Measurements from ENCODE around the gene TMUB1.
"Not testable (repeated sequence)": the region's sequence is repeated elsewhere in the genome, so short reads cannot be mapped to it uniquely, and the experiment has no call there.

TMUB1 gene

DNA sequence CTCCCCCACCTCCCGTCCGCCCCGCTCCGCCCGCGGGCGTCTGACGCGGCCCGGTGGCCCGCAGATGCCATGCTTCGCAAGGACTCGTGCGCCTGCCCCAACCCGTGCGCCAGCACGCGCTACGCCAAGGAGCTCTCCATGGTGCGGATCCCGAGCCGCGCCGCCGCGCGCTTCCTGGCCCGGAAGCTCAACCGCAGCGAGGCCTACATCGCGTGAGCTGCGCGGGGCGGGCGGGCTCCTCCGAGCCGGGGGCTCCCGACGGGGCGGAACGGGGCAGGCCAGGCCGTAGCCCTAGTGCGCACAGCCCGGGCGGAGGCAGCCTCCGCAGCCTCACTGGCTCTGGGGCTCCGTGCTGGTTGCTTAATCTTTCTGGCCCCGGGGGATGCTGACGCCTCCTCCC lies 32.2 kb downstream of the TMUB1 start:
- peak; percentile 59 for DNase-seq

DNA sequence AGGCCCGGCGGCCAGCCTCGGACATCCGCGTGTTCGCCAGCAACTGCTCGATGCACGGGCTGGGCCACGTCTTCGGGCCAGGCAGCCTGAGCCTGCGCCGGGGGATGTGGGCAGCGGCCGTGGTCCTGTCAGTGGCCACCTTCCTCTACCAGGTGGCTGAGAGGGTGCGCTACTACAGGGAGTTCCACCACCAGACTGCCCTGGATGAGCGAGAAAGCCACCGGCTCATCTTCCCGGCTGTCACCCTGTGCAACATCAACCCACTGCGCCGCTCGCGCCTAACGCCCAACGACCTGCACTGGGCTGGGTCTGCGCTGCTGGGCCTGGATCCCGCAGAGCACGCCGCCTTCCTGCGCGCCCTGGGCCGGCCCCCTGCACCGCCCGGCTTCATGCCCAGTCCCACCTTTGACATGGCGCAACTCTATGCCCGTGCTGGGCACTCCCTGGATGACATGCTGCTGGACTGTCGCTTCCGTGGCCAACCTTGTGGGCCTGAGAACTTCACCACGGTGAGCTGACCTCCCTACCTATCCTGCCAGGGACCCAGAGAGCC lies 34.3 kb downstream of the TMUB1 start:
- no peak for DNase-seq

DNA sequence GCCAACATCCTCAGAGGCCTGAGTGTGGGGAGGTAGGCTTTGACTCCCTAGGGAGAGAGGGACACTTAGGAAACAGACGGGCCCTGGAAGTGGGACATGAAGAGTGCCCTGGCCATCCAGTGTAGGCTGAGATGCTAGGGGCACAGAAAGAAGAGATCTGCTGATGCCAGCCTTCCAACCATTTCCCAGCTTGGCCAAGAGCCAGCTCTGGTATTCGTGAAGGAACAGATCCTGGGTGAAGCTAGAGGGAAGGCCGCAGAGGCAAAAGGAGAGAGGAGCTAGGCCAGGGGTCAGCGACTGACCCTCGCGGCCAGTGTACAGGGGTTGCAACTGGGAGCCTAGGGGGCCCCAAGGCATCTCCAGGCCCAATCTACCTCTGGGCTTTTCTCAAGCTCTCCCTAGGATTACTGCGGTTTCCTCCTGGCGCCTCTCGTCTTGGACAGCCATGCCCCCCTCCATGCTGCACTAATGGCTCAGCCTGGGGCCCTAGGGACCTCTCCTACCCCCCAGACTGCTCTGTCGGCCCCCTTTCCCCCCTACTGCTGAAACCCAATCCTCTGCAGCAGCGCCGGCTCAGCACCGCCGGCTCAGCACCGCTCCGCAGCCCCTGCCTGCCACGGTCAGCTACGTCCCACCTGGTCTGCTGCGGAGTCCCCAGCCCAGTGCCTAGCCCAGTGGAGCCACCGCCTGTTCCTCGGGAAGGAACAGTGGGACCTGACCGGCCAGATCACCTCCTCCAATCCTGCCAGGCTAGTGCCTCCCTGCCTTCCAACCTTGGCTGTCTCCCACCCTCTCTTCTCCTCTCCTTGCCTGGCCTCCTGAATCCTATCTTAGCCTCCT lies 35.1 kb downstream of the TMUB1 start, which contains the start of gene ASIC3:
ASIC3 (plus strand) TSS at position 556 of the 840 bp plus-strand sequence. CDS start 355 bp downstream, outside the sequence.
- no peak for DNase-seq

DNA sequence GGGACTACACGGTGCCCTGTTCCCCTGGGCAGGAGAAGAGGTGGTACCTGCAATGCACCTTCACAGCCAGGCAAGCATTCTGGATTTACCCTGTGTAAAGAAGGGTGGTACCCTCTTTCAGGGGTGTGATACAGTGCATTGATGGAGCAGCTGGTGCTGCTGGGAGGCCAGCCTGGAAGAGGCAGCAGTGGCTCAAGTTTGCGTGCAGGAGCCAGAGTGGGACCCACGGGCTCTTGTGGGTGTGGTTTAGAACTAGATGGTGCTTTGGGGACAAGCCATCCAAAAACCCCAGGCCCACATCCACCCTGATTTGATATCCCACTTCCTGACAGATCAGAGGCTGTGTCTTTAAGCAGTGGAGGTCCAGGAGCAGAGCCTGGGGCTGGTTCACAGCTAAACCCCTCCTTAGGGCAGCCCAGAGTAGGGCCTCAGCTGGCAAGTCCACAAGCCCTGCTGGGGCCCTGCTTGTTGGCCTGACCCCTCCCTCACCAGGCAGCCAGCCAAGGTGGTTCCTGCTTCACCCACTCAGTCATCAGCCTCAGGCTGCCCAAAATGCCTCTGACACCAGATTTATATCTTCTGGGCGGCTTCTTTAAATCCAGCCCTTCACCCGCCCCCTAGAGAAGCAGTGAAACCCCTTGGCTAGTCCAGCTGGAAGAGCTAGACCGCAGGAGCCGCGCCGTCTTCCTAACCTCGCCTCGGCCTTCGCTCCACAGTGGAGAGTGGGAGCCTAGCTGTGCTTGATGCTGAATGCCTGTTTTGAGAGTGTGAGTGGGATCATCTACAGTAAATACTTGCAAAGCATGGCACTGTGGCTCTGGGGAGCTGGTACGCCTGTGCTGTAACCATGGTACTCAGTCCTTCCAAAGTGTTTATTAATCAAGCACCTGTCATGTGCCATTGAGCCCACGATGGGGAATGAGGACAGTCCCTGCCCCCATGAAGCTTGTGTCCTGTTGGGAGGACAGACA lies 36.4 kb downstream of the TMUB1 start:
- DNase-seq = peak; percentile 69

DNA sequence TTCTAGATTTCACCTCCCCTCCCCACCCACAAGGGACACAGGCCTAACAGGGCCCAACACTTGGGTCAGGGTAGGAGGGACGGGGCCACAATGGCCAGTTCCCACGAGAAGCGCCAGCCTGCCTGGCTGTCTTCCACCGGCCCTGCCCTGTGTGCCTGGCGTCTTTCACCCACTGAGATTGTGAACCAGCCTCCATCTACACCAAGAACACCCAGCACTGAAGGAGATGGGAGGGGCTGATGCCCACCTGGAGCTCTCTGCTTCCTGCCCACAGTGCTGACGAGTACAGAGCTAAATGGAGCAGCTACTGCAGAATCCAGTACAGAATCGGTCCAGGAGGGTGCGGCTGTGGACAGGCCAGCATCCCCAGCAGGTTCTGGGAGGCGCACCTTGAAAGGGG lies 37.3 kb downstream of the TMUB1 start:
- DNase-seq = no peak

DNA sequence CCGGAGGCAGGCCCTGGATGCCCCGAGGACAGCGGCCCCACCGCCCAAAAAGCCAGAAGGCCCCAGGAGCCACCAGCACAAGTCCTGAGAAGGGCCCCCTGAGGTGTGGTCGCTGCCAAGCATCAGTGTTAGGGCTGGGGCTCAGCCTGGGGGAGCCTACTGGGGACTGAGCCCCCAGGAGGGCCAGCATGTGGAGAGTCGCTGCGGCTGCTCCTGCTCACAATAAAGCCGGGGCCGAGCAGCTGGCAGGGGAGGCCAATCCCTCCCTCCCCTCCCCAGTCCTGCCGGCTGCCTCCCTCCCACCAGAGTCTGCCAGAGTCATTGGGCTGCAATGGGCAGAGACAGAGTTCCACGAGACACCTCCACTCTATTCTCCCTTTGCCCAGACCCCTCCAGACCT lies 38.0 kb downstream of the TMUB1 start:
- no peak for DNase-seq

DNA sequence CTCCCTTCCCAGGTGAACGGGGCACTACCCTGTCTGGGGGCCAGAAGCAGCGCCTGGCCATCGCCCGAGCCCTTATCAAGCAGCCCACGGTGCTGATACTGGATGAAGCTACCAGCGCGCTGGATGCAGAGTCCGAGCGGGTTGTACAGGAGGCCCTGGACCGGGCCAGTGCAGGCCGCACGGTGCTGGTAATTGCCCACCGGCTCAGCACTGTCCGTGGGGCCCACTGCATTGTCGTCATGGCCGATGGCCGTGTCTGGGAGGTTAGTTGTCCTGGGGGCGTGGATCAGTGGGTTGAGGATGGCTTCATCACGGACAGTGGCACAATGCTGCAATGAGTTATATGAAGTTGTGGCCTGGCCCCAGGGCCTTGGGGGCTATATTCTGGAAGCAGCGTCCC lies 39.3 kb downstream of the TMUB1 start:
- DNase-seq = no peak

DNA sequence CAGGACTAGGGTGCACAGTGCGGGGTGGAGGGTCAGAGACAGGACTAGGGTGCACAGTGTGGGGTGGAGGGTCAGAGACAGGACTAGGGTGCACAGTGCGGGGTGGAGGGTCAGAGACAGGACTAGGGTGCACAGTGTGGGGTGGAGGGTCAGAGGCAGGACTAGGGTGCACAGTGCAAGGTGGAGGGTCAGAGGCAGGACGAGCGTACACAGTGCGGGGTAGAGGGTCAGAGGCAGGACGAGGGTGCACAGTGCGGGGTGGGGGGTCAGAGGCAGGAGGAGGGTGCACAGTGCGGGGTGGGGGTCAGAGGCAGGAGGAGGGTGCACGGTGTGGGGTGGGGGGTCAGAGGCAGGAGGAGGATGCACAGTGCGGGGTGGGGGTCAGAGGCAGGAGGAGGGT lies 39.8 kb downstream of the TMUB1 start:
- not testable (repeated sequence) for DNase-seq

DNA sequence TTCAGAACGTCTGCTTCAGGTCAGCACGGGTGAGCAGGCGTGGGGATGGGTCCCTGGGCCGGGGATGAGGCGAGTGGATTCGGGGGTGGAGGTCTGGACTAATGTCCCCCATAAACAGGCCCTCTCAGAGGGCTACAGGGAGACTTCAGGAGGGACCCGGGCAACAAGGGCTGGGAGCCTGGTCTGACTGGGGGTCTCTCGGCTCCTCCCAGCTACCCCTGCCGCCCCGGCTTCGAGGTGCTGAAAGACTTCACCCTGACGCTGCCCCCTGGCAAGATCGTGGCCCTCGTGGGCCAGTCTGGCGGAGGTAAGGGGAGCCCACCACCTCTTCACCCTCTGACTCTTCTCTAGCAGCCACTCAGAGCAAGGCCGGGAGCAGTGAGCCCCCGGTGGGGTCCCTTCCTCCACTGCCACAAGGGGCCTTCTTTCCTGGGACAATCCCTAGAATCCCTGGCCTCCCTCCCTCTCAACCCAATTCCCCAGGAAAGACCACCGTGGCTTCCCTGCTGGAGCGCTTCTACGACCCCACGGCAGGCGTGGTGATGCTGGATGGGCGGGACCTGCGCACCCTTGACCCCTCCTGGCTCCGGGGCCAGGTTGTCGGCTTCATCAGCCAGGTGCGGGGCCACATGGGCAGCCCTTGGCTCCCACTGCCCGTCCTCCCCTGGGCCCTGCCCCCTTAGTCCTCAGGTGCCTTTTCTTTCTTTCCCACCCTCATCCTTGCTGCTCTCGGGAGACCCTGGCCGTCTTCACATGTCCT lies 42.5 kb downstream of the TMUB1 start:
- DNase-seq = no peak

DNA sequence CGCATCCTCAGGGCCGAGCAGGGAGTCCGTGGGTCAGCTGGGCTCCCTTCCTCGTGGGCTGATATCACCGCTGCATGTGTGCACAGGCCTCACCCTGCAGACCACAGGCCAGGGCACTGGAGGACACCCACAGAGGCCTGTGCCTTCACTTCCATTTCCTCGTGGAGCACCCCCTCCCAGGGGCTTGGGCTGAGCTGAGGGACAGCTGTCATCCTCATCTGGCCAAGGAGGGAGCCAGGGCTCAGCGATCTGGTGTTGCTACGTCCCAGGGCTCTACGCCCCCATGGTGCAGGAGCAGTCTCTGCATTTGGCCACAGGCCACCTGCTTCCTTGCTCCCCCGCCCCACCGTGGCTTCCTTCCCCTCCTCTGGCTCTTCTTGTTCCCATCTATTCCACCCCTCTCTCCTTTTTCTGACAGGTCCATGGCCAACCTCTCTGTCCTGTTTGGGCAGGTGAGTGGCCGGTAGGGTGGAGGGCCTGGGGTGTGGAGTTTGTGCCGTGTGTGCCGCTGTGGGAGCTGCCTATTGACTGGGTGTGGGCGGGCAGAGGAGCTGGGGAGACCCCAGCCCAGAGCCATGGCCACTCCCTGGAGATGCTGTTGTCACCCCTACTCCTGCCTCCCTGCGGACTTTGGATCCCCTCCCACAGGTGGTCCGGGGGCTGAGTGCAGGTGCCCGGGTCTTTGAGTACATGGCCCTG lies 43.3 kb downstream of the TMUB1 start:
- DNase-seq = no peak

DNA sequence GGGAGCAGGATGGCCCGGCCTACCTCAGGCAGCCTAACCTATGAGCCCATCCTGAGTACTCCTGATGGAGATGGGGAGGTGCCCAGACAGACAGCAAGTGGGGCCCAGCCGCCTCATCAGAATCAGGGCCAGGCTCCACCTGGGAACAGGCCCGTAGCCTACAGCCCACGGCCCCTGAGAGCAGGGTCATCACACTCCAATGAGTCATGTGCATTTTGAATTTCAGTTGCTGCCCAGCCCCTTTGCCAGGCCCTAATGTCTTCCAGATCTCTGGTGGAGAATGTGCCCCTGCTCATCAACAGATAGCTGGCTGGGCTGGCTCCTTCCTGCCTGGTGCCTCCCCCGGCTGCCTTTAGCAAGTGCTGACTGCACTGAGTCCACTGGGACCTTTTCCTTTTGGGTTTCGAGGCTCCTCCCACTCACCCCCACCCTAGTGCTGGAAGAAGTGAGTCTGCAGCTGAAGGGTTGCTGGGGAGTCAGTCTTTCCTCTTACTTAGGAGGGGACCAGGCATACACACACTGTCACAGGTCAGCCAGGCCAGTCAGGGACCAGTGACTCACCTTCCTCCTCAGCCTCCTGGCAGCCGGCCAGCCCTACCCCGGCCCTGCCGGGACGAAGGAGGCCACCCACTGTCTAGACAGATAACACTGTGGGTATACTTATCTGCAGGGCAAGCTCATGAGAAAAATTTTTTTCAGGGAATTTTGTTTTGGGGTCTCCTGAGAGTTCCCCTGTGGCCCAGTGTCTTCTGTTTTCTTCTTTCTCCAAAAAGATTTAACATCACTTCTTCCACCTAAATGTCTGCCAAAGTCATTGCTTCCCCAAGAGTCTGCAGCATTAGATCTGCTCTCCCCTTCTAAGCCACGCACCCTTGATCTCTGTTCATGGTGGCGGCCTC lies 44.1 kb downstream of the TMUB1 start:
- DNase-seq = peak; percentile 89

DNA sequence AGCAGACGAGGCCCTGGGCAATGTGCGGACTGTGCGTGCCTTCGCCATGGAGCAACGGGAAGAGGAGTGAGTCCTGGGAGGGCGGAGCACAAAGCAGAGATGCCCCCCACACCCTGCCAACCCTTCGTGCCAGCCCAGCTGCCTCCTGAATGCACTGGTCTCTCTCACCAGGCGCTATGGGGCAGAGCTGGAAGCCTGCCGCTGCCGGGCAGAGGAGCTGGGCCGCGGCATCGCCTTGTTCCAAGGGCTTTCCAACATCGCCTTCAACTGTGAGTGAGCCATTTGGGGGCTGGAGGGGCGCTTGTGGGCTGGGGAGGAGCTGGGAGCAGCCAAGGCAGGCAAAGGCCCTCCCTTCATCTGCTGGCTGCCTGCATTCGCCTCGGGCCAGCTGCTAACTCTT lies 47.4 kb downstream of the TMUB1 start:
- no peak for DNase-seq

DNA sequence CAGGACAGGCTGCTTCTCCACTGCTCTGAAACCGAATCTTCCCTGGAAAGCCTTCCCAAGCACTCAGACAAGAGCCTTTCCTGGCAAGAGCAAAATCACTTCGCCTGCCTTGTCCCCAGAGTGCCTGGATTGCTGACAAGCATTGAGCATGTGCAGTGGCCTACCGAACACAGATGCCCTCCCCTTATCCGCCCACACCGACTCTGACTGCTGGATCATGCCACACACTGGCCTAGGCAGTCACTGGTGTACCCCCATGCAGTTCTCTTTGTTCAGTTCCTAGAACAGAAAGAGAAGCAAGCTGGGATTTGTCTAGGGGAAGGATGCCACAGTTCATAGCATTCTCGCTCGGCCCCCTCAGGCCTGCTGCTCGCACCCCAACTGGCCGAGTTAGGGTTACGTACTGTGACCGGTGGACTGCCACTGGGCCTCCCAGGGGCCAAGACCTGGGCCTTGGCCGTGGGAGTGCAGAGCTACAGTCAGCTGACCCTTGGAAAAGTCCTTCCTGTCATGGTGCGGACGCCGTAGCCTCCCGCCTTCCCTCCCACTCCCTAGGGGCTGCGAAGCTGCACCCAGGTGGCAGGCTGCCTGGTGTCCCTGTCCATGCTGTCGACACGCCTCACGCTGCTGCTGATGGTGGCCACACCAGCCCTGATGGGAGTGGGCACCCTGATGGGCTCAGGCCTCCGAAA lies 48.1 kb downstream of the TMUB1 start:
- DNase-seq = no peak

DNA sequence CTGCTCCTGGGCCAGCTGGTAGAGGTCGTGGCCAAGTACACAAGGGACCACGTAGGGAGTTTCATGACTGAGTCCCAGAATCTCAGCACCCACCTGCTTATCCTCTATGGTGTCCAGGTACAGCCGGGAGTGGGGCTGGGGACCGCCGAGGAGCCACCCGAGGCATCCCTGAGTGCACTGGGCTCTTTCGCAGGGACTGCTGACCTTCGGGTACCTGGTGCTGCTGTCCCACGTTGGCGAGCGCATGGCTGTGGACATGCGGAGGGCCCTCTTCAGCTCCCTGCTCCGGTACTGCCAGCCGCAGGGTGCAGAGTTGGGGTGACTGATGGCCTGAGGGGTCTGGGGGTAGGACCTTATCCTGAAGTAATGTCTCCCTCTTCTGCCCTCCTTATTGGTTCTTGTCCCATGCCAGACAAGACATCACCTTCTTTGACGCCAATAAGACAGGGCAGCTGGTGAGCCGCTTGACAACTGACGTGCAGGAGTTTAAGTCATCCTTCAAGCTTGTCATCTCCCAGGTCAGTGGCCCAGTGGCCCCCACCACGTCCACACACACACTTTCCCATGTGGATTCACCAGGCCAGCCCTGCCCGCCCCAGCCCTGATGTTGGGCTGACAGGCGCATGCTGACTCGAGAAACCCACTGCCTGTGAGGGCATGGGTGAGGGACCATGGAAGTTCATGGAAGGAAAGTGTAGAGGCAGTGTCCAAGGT lies 48.8 kb downstream of the TMUB1 start:
- DNase-seq = no peak

DNA sequence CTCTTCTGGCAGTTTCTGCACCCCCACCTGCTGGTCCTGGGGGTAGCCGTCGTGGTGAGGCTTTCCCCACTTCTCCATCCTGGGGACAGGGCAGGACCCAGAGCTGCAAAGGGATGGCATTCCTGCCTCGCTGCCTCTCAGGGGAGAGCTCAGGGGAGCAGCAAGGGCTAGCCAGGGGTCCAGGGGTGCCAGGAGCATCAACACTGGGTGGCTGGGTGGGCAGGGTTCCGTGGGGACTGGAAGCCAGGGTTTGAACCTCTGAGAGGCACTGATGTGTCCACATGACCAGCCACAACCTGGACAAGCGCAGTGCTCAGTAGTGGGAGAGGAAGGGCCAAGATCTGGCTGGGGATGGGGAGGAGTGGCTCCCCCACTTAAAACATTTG lies 49.4 kb downstream of the TMUB1 start:
- DNase-seq = no peak

DNA sequence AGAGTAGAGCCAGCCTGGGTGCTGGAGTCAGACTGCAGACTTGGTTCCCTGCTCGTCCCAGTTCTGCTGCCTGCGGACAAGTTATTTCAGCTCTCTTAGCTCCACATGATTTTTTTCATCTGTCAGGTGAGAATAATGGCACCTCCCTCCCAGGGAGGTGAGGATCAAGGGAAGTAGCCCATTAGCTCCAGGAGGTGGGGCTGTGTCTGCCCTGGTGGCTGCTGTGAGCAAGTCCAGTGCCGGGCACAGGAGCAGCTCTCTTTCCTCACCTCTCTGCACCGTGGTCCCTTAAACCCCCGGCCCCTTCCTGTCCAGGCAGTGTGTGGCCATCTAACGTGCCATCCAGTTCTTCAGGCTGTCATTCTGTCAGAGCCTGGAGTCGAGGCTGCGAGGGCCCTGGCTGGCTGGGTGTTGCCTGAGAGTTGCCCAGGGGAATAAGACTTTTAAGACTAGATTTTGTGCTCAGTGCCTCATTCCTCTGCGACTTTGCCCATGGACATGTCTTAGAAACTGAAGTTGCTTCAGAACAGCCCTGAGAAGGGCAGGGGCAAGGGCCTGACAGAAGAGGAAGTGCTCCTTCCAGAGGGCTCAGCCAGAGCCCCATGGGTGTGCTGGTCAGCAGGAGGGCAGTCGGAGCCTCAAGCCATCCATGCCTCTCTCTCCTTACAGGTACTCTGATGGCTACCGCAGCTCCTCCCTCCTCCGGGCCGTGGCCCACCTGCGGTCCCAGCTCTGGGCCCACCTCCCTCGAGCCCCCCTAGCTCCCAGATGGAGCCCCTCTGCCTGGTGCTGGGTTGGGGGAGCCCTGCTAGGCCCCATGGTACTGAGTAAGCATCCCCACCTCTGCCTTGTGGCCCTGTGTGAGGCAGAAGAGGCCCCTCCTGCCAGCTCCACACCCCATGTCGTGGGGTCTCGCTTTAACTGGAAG lies 50.1 kb downstream of the TMUB1 start:
- DNase-seq = no peak

Data from fibroblast of skin of abdomen (primary cell).